K562 (cell line): ENCODE measurements around the gene AKT3. TPM values are rescaled to one million over a fixed set of nuclear protein-coding genes. Genes with fewer than 3 reads are reported as not detected.

ENCODE experiments used
- ATAC-seq: fragments of 200-7000 bp; cut with Tn5 transposase; 3 replicates; pipeline ENCODE4 v1.9.1; 2020; ENCODE audit warnings: moderate library complexity
- BruUV-seq: library from RNA; stranded (reverse); fragments of 400-500 nt; replicated peaks from 2 replicates; lab custom pipeline; 2021; lab: Mats Ljungman, UMichigan
- CTCF ChIA-PET: fragments of 300-600 bp; formaldehyde crosslinking; extraction: SDS; loops from one replicate; lab custom pipeline; 2021; ENCODE audit warnings: low intra/inter-chr PET ratio; lab: Yijun Ruan, JAX
- POLR2A ChIA-PET: fragments of 300-600, 350-650 bp; sonication (Branson Sonifier 250); formaldehyde crosslinking; extraction: SDS; loops from one replicate; lab custom pipeline; 2021; ENCODE audit warnings: antibody characterized with exemption, inconsistent platforms; lab: Yijun Ruan, JAX
- DNase-seq, 4 experiments: peaks; one replicate each; pipeline versions ENCODE4 v3.0.0 to v3.0.0-alpha.2; 2011 to 2018; ENCODE audit warnings: low spot score in 3 of 4, mixed read lengths in 3 of 4; ENCODE audit errors: extremely low read depth in 1 of 4
- FAIRE-seq: peaks from 2 replicates; lab custom pipeline; 2011; peaks lifted over from hg19 to GRCh38; lab: Jason Lieb, UNC
- H2AFZ ChIP-seq: 2 replicates; pipeline ENCODE4 v1.6.0; 2011; ENCODE audit warnings: low read depth, low read length, control low read depth, inconsistent platforms
- H3K27ac ChIP-seq: fragments of 200-600 bp; 3 replicates; pipeline ENCODE4 v1.8.0; 2011; ENCODE audit warnings: low read depth, mild to moderate bottlenecking, control low read depth, inconsistent platforms, low read length, moderate library complexity, mixed read lengths; ENCODE audit errors: extremely low read depth
- H3K27me3 ChIP-seq, 2 experiments: fragments of 300-600 bp in 1 of 2; 2 replicates in 1 of 2; 3 replicates in 1 of 2; pipeline versions ENCODE4 v1.6.0 to v1.8.0; 2011; ENCODE audit warnings: inconsistent platforms in 2 of 2, low read length in 2 of 2, mild to moderate bottlenecking in 1 of 2, mixed read lengths in 1 of 2, moderate library complexity in 1 of 2; ENCODE audit not compliant: control insufficient read depth in 2 of 2, insufficient read depth in 2 of 2
- H3K36me3 ChIP-seq: fragments of 300-600 bp; 3 replicates; pipeline ENCODE4 v1.8.0; 2011; ENCODE audit warnings: mild to moderate bottlenecking, low read length, inconsistent platforms; ENCODE audit not compliant: control insufficient read depth, insufficient read depth
- H3K4me1 ChIP-seq, 2 experiments: fragments of 200-600 bp in 1 of 2; replicated peaks in 1 of 2; 2 replicates in 1 of 2; 3 replicates in 1 of 2; pipeline versions ENCODE4 v1.5.1 to v1.8.0; 2011; ENCODE audit warnings: inconsistent platforms in 2 of 2, low read length in 2 of 2, mild to moderate bottlenecking in 1 of 2, mixed read lengths in 1 of 2, moderate library complexity in 1 of 2; ENCODE audit not compliant: control insufficient read depth in 2 of 2, insufficient read depth in 2 of 2
- H3K4me2 ChIP-seq: 2 replicates; pipeline ENCODE4 v1.6.1; 2011; ENCODE audit warnings: low read length, control low read depth, inconsistent platforms, mixed read lengths; ENCODE audit not compliant: insufficient read depth
- H3K4me3 ChIP-seq: fragments of 200-600 bp; sonication (generic), shearing (Covaris generic); 2 replicates; pipeline ENCODE4 v1.5.1; 2016; ENCODE audit warnings: control low read depth, inconsistent platforms
- H3K79me2 ChIP-seq: fragments of 200-600 bp; 3 replicates; pipeline ENCODE4 v1.8.0; 2011; ENCODE audit warnings: low read length, inconsistent platforms; ENCODE audit not compliant: control insufficient read depth, insufficient read depth
- H3K9ac ChIP-seq, 2 experiments: 2 replicates each; pipeline versions ENCODE4 v1.6.0 to v1.6.1; 2011; ENCODE audit warnings: low read depth in 2 of 2, low read length in 2 of 2, control low read depth in 1 of 2, inconsistent platforms in 1 of 2, mild to moderate bottlenecking in 1 of 2, mixed read lengths in 1 of 2; ENCODE audit not compliant: insufficient read depth in 1 of 2
- H3K9me1 ChIP-seq: one replicate; pipeline ENCODE4 v1.6.0; 2011; ENCODE audit warnings: inconsistent platforms, mild to moderate bottlenecking, low read length, moderate library complexity; ENCODE audit not compliant: control insufficient read depth, insufficient read depth
- H3K9me3 ChIP-seq: replicated peaks from 2 replicates; pipeline ENCODE4 v1.5.1; 2011; ENCODE audit warnings: low read depth, low read length, inconsistent platforms; ENCODE audit not compliant: control insufficient read depth, insufficient read depth
- H4K20me1 ChIP-seq: replicated peaks from 2 replicates; pipeline ENCODE4 v1.6.1; 2011; ENCODE audit warnings: low read length, inconsistent platforms, mixed read lengths; ENCODE audit not compliant: control insufficient read depth, insufficient read depth
- FUS ChIP-seq: fragments of 200-400 bp; formaldehyde crosslinking; optimal IDR thresholded peaks from 2 replicates; pipeline ENCODE3; 2017; ENCODE audit warnings: low read depth, low read length
- NONO ChIP-seq, 2 experiments: fragments of 200-400 bp in 1 of 2; fragments of 450-650 bp in 1 of 2; formaldehyde crosslinking in 1 of 2; IDR thresholded peaks; 2 replicates each; pipeline ENCODE4 v1.6.1; 2017; ENCODE audit warnings: low read depth in 2 of 2, mild to moderate bottlenecking in 2 of 2, moderate library complexity in 2 of 2, low read length in 1 of 2
- POLR2G ChIP-seq: fragments of 200-400 bp; formaldehyde crosslinking; IDR thresholded peaks from 2 replicates; pipeline ENCODE4 v1.6.1; 2017; ENCODE audit warnings: low read depth, mild to moderate bottlenecking, antibody characterized with exemption, low read length, moderate library complexity
- TSHZ1 ChIP-seq: fragments of 250-450 bp; sonication (Bioruptor Pico); IDR thresholded peaks from 2 replicates; pipeline ENCODE4 v1.4.0; 2020; ENCODE audit warnings: mild to moderate bottlenecking, moderate library complexity
- VEZF1 ChIP-seq: fragments of 200-800 bp; sonication (Bioruptor generic); IDR thresholded peaks from 2 replicates; pipeline ENCODE4 v1.6.1; 2017; ENCODE audit warnings: missing genetic modification characterization, missing compliant biosample characterization
- WGBS: fragments of 100-300 bp; shearing (Covaris generic); methylation state at CpG from one replicate; pipeline ENCODE4 v1.1.6; 2016; ENCODE audit warnings: low coverage, mixed read lengths; ENCODE audit not compliant: insufficient coverage; ENCODE audit errors: missing lambda C conversion rate; 5-methylcytosine and 5-hydroxymethylcytosine counted together
- in situ Hi-C: fragments of 300-500 bp; cut with MboI; formaldehyde crosslinking; loops from 4 replicates; pipeline ENCODE4 v1.15.0; 2018; ENCODE audit warnings: inconsistent platforms, mixed read lengths
- intact Hi-C: fragments of 100-400 bp; cut with micrococcal nuclease; formaldehyde crosslinking; loops from 2 replicates; pipeline ENCODE4 v1.14.2; 2022
- polyA plus RNA-seq, 8 experiments: library from polyadenylated mRNA; depleted of rRNA in 4 of 8; stranded (reverse) in 5 of 8; unstranded in 3 of 8; fragments of >200 nt; fragmentation: Nextera tagmentation in 2 of 8; fragmentation: Illumina TruSeq in 1 of 8; extraction: Ambion mirVana in 2 of 8; extraction: Trizol in 1 of 8; gene quantifications; 2 replicates each; pipeline versions ENCODE4 v1.2.1 to v1.2.3, GENCODE V29; 2011 to 2014; ENCODE audit warnings: inconsistent platforms in 1 of 8, missing spikeins in 1 of 8
- total RNA-seq, 7 experiments: library from RNA; depleted of rRNA in 6 of 7; stranded (reverse); fragments of >200 nt in 6 of 7; fragmentation: Illumina TruSeq in 2 of 7; extraction: Trizol in 2 of 7; gene quantifications; 2 replicates each; pipeline versions ENCODE4 v1.2.1 to v1.2.3, GENCODE V29; 2011 to 2021; ENCODE audit warnings: low replicate concordance in 1 of 7

AKT3 gene
- total and polyA plus RNA-seq, 9 of the 15 experiments (the other 6 are each of a cell fraction or from before 2014, with no cell fraction given), result 0.04 to 0.54 (median 0.18) TPM; not detected in 1

- no peak for TF ChIP-seq NONO (IDR thresholded peaks at IDR 0.05; ENCODE audit: low read depth in 2 of 2, low read length in 1 of 2)
- no peak for TF ChIP-seq TSHZ1
- no peak for TF ChIP-seq POLR2G
- TF ChIP-seq VEZF1, result no peak
Measured at GRCh38 chr1:243585982-243586381, 264.1 kb downstream of the AKT3 start (continued).

- ChIA-PET CTCF (no interaction called here), POLR2A (no interaction called here)
- FAIRE-seq (no peak), DNase-seq (no peak), ATAC-seq (no peak)
- Histone ChIP-seq H3K79me2 (no peaks in the 10 kb centered on the region), H4K20me1 (no peaks in the 10 kb centered on the region), H3K4me2 (no peak overlapping the region), H3K4me1 (no peaks in the 10 kb centered on the region), H3K9ac (no peak overlapping the region), H3K36me3 (no peaks in the 10 kb centered on the region), H3K27me3 (no peaks in the 10 kb centered on the region), H3K4me3 (no peak overlapping the region), H3K9me1 (no peaks in the 10 kb centered on the region), H3K9me3 (no peaks in the 10 kb centered on the region), H3K27ac (no peak overlapping the region), H2AFZ (no peak overlapping the region)
- intact Hi-C loops (no loop called here), in situ Hi-C loops (no loop called here)
- no TSS peak for BruUV-seq
- 0% methylated on average over 1 of the region's 1 CpG for WGBS
- TF ChIP-seq FUS, result no peak
Measured at GRCh38 chr1:243582326-243582725, 267.7 kb downstream of the AKT3 start.
